GM12878 (cell line): ENCODE measurements around the gene GREM1. TPM values are rescaled to one million over a fixed set of nuclear protein-coding genes. Genes with fewer than 3 reads are reported as not detected.

Experiments used
- EP300 ChIP-seq, 2 experiments: fragments of 150-350 bp in 1 of 2; IDR thresholded peaks; 2 replicates each; pipeline ENCODE4 v1.6.1; 2011 to 2012; ENCODE audit warnings: low read depth in 2 of 2, low read length in 2 of 2, borderline replicate concordance in 1 of 2, improper control_type of control experiment in 1 of 2, inconsistent platforms in 1 of 2; ENCODE audit not compliant: control insufficient read depth in 1 of 2
- FOXK2 ChIP-seq: fragments of 450-650 bp; IDR thresholded peaks from 2 replicates; pipeline ENCODE4 v1.6.1; 2017; ENCODE audit warnings: mild to moderate bottlenecking, moderate library complexity
- HDAC2 ChIP-seq: fragments of 200-600 bp; sonication (generic); IDR thresholded peaks from 2 replicates; pipeline ENCODE4 v1.6.1; 2017
- IKZF2 ChIP-seq, 2 experiments: fragments of 450-650 bp; IDR thresholded peaks; 2 replicates each; pipeline ENCODE4 v1.6.1; 2017; ENCODE audit warnings: mild to moderate bottlenecking in 2 of 2, moderate library complexity in 2 of 2
- JUNB ChIP-seq: IDR thresholded peaks from 2 replicates; pipeline ENCODE4 v1.6.1; 2016; ENCODE audit warnings: antibody characterized with exemption, mild to moderate bottlenecking
- MYC ChIP-seq: IDR thresholded peaks from 2 replicates; pipeline ENCODE4 v1.6.1; 2011; ENCODE audit warnings: mild to moderate bottlenecking, low read length, moderate library complexity, inconsistent platforms; ENCODE audit not compliant: insufficient read depth, insufficient replicate concordance, insufficient read length, severe bottlenecking
- RUNX3 ChIP-seq: IDR thresholded peaks from 2 replicates; pipeline ENCODE4 v1.6.1; 2012; ENCODE audit warnings: low read length, inconsistent platforms
- SMAD1 ChIP-seq: fragments of 450-650 bp; IDR thresholded peaks from 2 replicates; pipeline ENCODE4 v1.6.1; 2018; ENCODE audit warnings: mild to moderate bottlenecking, low read depth; ENCODE audit not compliant: partially characterized antibody
- STAT3 ChIP-seq: IDR thresholded peaks from 2 replicates; pipeline ENCODE4 v1.6.1; 2011; ENCODE audit warnings: low read depth, low read length, improper control_type of control experiment
- TCF12 ChIP-seq: IDR thresholded peaks from 2 replicates; pipeline ENCODE4 v1.6.1; 2011; ENCODE audit warnings: low read depth, mild to moderate bottlenecking, low read length
- ZNF384 ChIP-seq: IDR thresholded peaks from 2 replicates; pipeline ENCODE4 v1.6.1; 2012; ENCODE audit warnings: low read depth, mild to moderate bottlenecking, low read length, improper control_type of control experiment, borderline replicate concordance
- polyA plus RNA-seq, 11 experiments: library from polyadenylated mRNA; depleted of rRNA in 4 of 11; unstranded in 6 of 11; stranded (reverse) in 5 of 11; fragments of >200 nt; fragmentation: Nextera tagmentation in 4 of 11; fragmentation: Illumina TruSeq in 1 of 11; extraction: Ambion mirVana in 4 of 11; extraction: Trizol in 1 of 11; gene quantifications; 1 replicate in 1 of 11; 2 replicates in 10 of 11; pipeline versions ENCODE4 v1.2.1 to v1.2.3, GENCODE V29; 2011 to 2016; ENCODE audit warnings: inconsistent platforms in 2 of 11, missing spikeins in 2 of 11, low read depth in 1 of 11
- total RNA-seq, 4 experiments: library from RNA; depleted of rRNA in 3 of 4; stranded (reverse); fragments of >200 nt in 3 of 4; fragmentation: Illumina TruSeq in 1 of 4; extraction: Trizol in 1 of 4; gene quantifications; 2 replicates each; pipeline versions ENCODE4 v1.2.1 to v1.2.3, GENCODE V29; 2013 to 2021
- TF ChIP-seq, protein P1 (sequence below): fragments of 450-650 bp; IDR thresholded peaks from 2 replicates; pipeline ENCODE4 v1.6.1; 2017; ENCODE audit warnings: antibody characterized with exemption, mild to moderate bottlenecking, moderate library complexity
- TF ChIP-seq, protein P2 (sequence below), 3 experiments: IDR thresholded peaks in 2 of 3; conservative IDR thresholded peaks in 1 of 3; 2 replicates each; pipeline ENCODE4 v1.5.1; 2011; ENCODE audit warnings: low read depth in 3 of 3, low read length in 3 of 3, mild to moderate bottlenecking in 3 of 3, control low read depth in 2 of 3, moderate library complexity in 2 of 3, inconsistent platforms in 1 of 3, mixed read lengths in 1 of 3; ENCODE audit not compliant: control insufficient read depth in 2 of 3, insufficient read depth in 1 of 3; ENCODE audit errors: extremely low read depth in 1 of 3
- TF ChIP-seq, protein P3 (sequence below): fragments of 450-650 bp; IDR thresholded peaks from 2 replicates; pipeline ENCODE4 v1.6.1; 2017; ENCODE audit warnings: mild to moderate bottlenecking, low read depth, inconsistent platforms; ENCODE audit not compliant: poor library complexity, severe bottlenecking
- TF ChIP-seq, protein P4 (sequence below): fragments of 150-350 bp; IDR thresholded peaks from 2 replicates; pipeline ENCODE4 v1.6.1; 2016; ENCODE audit warnings: low read depth, low read length
- TF ChIP-seq, protein P5 (sequence below): fragments of 450-650 bp; formaldehyde crosslinking; IDR thresholded peaks from 2 replicates; pipeline ENCODE4 v1.5.0; 2022; ENCODE audit warnings: mild to moderate bottlenecking, missing genetic modification characterization

Gene GREM1
- total and polyA plus RNA-seq, 10 of the 15 experiments (the other 5 are each of a cell fraction or from before 2014, with no cell fraction given), result 0.08 to 0.36 (median 0.08) TPM; not detected in 7

DNA sequence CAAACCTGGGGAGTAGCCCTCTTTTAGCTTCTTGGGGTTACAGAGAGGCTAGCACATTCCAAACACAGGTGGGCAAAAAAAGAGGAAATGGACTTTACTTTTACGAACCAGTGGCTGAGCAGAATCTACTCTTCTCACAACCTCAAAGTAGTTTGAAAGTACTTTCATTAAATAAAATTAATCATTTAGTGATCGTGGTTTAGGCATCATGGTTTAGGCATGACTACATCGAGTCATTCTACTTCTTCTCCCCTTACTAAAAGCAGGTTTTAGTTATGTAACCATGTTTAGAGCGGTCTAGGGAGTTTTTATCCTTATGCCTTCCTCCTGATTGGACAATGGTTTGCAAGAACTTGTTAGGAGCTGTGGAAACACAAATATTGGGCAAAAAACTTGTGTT is 2.5 kb upstream of the GREM1 start (continued):
- TF ChIP-seq, protein P1, sequence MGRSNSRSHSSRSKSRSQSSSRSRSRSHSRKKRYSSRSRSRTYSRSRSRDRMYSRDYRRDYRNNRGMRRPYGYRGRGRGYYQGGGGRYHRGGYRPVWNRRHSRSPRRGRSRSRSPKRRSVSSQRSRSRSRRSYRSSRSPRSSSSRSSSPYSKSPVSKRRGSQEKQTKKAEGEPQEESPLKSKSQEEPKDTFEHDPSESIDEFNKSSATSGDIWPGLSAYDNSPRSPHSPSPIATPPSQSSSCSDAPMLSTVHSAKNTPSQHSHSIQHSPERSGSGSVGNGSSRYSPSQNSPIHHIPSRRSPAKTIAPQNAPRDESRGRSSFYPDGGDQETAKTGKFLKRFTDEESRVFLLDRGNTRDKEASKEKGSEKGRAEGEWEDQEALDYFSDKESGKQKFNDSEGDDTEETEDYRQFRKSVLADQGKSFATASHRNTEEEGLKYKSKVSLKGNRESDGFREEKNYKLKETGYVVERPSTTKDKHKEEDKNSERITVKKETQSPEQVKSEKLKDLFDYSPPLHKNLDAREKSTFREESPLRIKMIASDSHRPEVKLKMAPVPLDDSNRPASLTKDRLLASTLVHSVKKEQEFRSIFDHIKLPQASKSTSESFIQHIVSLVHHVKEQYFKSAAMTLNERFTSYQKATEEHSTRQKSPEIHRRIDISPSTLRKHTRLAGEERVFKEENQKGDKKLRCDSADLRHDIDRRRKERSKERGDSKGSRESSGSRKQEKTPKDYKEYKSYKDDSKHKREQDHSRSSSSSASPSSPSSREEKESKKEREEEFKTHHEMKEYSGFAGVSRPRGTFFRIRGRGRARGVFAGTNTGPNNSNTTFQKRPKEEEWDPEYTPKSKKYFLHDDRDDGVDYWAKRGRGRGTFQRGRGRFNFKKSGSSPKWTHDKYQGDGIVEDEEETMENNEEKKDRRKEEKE, result no peak
- TF ChIP-seq FOXK2 (no peak), RUNX3 (peak; percentile 79), ZNF384 (no peak), TCF12 (0 out of 2 replicates have a peak, but pooled peaks have one; percentile 53), STAT3 (no peak), EP300 (IDR thresholded peaks at IDR 0.05; ENCODE audit: borderline replicate concordance in 1 of 2, control insufficient read depth in 1 of 2, low read depth in 2 of 2, low read length in 2 of 2) (no peak), JUNB (peak; percentile 72), HDAC2 (no peak), MYC (no peak), IKZF2 (IDR thresholded peaks at IDR 0.05) (0 out of 4 replicates have a peak, but pooled peaks of 1 of the 2 experiments have one; percentile 33), SMAD1 (no peak)
- TF ChIP-seq, protein P2, sequence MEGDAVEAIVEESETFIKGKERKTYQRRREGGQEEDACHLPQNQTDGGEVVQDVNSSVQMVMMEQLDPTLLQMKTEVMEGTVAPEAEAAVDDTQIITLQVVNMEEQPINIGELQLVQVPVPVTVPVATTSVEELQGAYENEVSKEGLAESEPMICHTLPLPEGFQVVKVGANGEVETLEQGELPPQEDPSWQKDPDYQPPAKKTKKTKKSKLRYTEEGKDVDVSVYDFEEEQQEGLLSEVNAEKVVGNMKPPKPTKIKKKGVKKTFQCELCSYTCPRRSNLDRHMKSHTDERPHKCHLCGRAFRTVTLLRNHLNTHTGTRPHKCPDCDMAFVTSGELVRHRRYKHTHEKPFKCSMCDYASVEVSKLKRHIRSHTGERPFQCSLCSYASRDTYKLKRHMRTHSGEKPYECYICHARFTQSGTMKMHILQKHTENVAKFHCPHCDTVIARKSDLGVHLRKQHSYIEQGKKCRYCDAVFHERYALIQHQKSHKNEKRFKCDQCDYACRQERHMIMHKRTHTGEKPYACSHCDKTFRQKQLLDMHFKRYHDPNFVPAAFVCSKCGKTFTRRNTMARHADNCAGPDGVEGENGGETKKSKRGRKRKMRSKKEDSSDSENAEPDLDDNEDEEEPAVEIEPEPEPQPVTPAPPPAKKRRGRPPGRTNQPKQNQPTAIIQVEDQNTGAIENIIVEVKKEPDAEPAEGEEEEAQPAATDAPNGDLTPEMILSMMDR (IDR thresholded peaks at IDR 0.05 in 2 of 3, conservative IDR thresholded peaks at IDR 0.05 in 1 of 3; ENCODE audit: control insufficient read depth in 2 of 3, extremely low read depth in 1 of 3, insufficient read depth in 1 of 3, low read depth in 3 of 3, low read length in 3 of 3), result no peak
- TF ChIP-seq, protein P3, sequence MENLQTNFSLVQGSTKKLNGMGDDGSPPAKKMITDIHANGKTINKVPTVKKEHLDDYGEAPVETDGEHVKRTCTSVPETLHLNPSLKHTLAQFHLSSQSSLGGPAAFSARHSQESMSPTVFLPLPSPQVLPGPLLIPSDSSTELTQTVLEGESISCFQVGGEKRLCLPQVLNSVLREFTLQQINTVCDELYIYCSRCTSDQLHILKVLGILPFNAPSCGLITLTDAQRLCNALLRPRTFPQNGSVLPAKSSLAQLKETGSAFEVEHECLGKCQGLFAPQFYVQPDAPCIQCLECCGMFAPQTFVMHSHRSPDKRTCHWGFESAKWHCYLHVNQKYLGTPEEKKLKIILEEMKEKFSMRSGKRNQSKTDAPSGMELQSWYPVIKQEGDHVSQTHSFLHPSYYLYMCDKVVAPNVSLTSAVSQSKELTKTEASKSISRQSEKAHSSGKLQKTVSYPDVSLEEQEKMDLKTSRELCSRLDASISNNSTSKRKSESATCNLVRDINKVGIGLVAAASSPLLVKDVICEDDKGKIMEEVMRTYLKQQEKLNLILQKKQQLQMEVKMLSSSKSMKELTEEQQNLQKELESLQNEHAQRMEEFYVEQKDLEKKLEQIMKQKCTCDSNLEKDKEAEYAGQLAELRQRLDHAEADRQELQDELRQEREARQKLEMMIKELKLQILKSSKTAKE, result no peak
- TF ChIP-seq, protein P4, sequence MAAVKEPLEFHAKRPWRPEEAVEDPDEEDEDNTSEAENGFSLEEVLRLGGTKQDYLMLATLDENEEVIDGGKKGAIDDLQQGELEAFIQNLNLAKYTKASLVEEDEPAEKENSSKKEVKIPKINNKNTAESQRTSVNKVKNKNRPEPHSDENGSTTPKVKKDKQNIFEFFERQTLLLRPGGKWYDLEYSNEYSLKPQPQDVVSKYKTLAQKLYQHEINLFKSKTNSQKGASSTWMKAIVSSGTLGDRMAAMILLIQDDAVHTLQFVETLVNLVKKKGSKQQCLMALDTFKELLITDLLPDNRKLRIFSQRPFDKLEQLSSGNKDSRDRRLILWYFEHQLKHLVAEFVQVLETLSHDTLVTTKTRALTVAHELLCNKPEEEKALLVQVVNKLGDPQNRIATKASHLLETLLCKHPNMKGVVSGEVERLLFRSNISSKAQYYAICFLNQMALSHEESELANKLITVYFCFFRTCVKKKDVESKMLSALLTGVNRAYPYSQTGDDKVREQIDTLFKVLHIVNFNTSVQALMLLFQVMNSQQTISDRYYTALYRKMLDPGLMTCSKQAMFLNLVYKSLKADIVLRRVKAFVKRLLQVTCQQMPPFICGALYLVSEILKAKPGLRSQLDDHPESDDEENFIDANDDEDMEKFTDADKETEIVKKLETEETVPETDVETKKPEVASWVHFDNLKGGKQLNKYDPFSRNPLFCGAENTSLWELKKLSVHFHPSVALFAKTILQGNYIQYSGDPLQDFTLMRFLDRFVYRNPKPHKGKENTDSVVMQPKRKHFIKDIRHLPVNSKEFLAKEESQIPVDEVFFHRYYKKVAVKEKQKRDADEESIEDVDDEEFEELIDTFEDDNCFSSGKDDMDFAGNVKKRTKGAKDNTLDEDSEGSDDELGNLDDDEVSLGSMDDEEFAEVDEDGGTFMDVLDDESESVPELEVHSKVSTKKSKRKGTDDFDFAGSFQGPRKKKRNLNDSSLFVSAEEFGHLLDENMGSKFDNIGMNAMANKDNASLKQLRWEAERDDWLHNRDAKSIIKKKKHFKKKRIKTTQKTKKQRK, result no peak
- TF ChIP-seq, protein P5, sequence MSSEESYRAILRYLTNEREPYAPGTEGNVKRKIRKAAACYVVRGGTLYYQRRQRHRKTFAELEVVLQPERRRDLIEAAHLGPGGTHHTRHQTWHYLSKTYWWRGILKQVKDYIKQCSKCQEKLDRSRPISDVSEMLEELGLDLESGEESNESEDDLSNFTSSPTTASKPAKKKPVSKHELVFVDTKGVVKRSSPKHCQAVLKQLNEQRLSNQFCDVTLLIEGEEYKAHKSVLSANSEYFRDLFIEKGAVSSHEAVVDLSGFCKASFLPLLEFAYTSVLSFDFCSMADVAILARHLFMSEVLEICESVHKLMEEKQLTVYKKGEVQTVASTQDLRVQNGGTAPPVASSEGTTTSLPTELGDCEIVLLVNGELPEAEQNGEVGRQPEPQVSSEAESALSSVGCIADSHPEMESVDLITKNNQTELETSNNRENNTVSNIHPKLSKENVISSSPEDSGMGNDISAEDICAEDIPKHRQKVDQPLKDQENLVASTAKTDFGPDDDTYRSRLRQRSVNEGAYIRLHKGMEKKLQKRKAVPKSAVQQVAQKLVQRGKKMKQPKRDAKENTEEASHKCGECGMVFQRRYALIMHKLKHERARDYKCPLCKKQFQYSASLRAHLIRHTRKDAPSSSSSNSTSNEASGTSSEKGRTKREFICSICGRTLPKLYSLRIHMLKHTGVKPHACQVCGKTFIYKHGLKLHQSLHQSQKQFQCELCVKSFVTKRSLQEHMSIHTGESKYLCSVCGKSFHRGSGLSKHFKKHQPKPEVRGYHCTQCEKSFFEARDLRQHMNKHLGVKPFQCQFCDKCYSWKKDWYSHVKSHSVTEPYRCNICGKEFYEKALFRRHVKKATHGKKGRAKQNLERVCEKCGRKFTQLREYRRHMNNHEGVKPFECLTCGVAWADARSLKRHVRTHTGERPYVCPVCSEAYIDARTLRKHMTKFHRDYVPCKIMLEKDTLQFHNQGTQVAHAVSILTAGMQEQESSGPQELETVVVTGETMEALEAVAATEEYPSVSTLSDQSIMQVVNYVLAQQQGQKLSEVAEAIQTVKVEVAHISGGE (CRISPR knock-in tag), result no peak
